Upper lobe of left lung (tissue), 6 donors: Measurements from ENCODE around the gene LOC101059915.

Experiments
- ATAC-seq, 2 donors: fragments of 200-7000 bp; cut with Tn5 transposase; one replicate each; pipeline ENCODE4 v1.9.1; 2022; ENCODE audit warnings: mild to moderate bottlenecking in 2 of 2, moderate library complexity in 2 of 2; ENCODE audit not compliant: low FRiP score in 2 of 2
- DNase-seq, 2 donors: peaks; one replicate each; pipeline ENCODE4 v3.0.0-alpha.2; 2019 to 2020
- H3K27ac ChIP-seq, 4 donors: fragments of 200-600 bp; sonication (generic); one replicate each; pipeline ENCODE4 v1.5.1; 2016 to 2019
- H3K27me3 ChIP-seq, 4 donors: fragments of 200-600 bp; sonication (generic); one replicate each; pipeline ENCODE4 v1.5.1; 2017 to 2019
- H3K36me3 ChIP-seq, 4 donors: fragments of 200-600 bp; sonication (generic); one replicate each; pipeline ENCODE4 v1.5.1; 2016 to 2019
- H3K4me1 ChIP-seq, 4 donors: fragments of 200-600 bp; sonication (generic); one replicate each; pipeline ENCODE4 v1.5.1; 2018 to 2019
- H3K4me3 ChIP-seq, 4 donors: fragments of 200-600 bp; sonication (generic); one replicate each; pipeline ENCODE4 v1.5.1; 2017 to 2019; ENCODE audit warnings: mild to moderate bottlenecking in 2 of 4, moderate library complexity in 1 of 4
- H3K9me3 ChIP-seq, 4 donors: fragments of 200-600 bp; sonication (generic); one replicate each; pipeline ENCODE4 v1.5.1; 2018 to 2019
- CTCF ChIP-seq, 6 experiments: fragments of 450-650 bp in 4 of 6; fragments of 200-600 bp in 2 of 6; sonication (generic) in 2 of 6; IDR thresholded peaks; one replicate each; pipeline ENCODE4 v1.5.1; 2016 to 2019; ENCODE audit warnings: antibody characterized with exemption in 6 of 6
- EP300 ChIP-seq, 4 donors: sonication (generic); formaldehyde crosslinking; IDR thresholded peaks; one replicate each; pipeline ENCODE4 v1.5.1; 2017; ENCODE audit warnings: antibody characterized with exemption in 4 of 4, control low read depth in 2 of 4
- POLR2A ChIP-seq, 4 donors: fragments of 450-650 bp; IDR thresholded peaks; one replicate each; pipeline ENCODE4 v1.5.1; 2016 to 2017; ENCODE audit warnings: antibody characterized with exemption in 4 of 4, mild to moderate bottlenecking in 2 of 4
- POLR2AphosphoS5 ChIP-seq, 2 donors: sonication (generic); formaldehyde crosslinking; IDR thresholded peaks; one replicate each; pipeline ENCODE4 v1.5.1; 2017; ENCODE audit warnings: antibody characterized with exemption in 2 of 2
- WGBS, 2 donors: methylation state at CpG; one replicate each; pipeline ENCODE4 v1.1.5; 2017 to 2018; 5-methylcytosine and 5-hydroxymethylcytosine counted together
- donor health status: DM: no; HTN: no; CAD: no; lungs with moderate emphysema.
- donor health status: DM: no; HTN: yes; CAD: no; lungs with severe emphysema.

LOC101059915 gene

DNA sequence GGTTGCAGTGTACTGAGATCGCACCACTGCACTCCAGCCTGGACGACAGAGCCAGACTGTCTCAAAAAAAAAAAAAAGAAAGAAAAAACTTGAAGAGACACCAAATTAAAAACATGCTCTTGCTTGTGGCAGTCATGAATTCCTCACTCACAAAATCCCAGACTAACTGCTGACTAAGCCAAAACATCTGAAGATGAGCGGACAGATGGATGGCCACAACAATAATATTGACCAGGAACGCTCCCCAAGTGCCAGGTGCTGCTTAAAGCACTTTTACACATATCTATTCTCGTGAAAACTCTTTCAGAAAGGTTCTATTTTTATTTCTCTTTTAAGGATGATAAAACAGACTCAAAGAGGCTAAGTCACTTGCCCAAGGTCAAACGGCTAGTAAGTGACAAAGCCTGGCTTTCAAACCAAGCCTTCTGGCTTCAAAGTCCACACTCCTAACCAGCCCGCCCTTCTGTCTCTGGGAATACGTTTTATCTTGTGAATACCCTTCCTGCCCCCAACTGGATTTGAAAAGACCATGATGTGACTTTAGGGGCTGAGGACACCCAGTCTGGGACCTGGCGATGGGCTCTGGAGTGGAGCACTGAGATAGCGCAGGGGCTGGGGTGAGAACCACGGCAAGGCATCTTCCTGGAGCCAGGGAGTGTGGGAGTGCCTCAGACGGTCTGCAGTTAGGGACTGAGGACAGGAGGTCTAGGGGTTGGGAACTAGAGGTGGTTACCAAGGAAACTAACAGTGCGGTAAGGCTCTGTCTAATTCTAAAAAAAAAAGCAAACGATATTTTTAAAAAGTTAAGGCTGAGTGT, 39.5 kb upstream of the LOC101059915 start:
- Histone ChIP-seq H3K9me3 (no peaks in the 10 kb centered on the region), H3K27ac (no peak overlapping the region), H3K36me3 (no peaks in the 10 kb centered on the region), H3K4me1 (peaks cover 4 to 22% (median 12%) of the 10 kb centered on the region in 4 donors), H3K27me3 (no peaks in the 10 kb centered on the region), H3K4me3 (no peak overlapping the region)
- TF ChIP-seq EP300 (IDR thresholded peaks at IDR 0.05) = no peak
- no peak for TF ChIP-seq POLR2A (IDR thresholded peaks at IDR 0.05)
- no peak for TF ChIP-seq POLR2AphosphoS5 (IDR thresholded peaks at IDR 0.05)
- TF ChIP-seq CTCF (IDR thresholded peaks at IDR 0.05) = no peak
- no peak for ATAC-seq
- DNase-seq = no peak
- 86 to 87% methylated on average over 9 to 14 of the region's 14 CpGs for WGBS, 2 donors

GRCh38 chrX:71629467-71629866, 37.9 kb upstream of the LOC101059915 start:
- no peak for ATAC-seq
- H3K36me3 ChIP-seq = no peaks in the 10 kb centered on the region
- H3K9me3 ChIP-seq = no peaks in the 10 kb centered on the region
- no peak for TF ChIP-seq EP300 (IDR thresholded peaks at IDR 0.05)
- no peak for TF ChIP-seq POLR2AphosphoS5 (IDR thresholded peaks at IDR 0.05)
- no peak overlapping the region for H3K27ac ChIP-seq
- H3K4me1 ChIP-seq = peaks cover 0 to 8% (median 5%) of the 10 kb centered on the region in 4 donors
- H3K27me3 ChIP-seq = no peaks in the 10 kb centered on the region
- H3K4me3 ChIP-seq = no peak overlapping the region
- no peak for DNase-seq
- 78 to 100% methylated on average over 1 to 2 of the region's 2 CpGs for WGBS, 2 donors

DNA sequence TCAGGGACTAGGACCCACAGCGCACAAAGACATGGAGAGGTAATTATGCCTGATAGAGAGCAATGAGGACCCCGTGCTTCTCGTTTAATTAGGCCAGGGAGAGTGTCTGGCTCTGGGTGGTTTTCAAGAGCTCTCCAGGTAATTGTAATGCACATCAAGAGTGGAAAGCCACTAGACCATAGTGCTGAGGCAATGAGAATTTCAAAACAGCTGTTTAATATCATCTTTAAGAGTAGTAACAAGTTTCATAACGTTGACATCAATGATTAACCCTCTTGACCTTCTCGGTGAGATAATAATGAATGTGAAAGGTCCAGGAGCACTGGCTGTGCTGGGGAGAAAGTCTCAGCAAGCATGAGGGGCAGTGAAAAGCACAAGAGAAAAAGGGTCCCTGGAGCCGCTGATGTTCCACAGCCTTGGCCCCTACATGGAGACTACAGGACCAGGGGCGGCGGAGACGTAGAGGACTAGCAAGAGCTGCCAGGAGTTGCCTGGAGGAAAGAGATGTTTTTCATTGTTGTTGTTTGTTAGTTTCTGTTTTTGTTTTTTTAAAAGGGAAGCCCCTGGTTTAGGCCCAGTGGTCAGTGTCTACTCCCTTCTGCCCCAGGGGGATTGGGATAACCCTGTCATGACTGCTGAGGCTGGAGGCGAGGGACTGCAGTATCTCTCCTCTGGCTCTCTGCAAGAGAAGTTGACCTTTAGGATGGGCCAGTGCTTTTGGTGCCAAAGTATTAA, 34.3 kb upstream of the LOC101059915 start:
- no peak for DNase-seq
- 72 to 73% methylated on average over 9 to 10 of the region's 10 CpGs for WGBS, 2 donors
- no peak overlapping the region for H3K27ac ChIP-seq
- no peaks in the 10 kb centered on the region for H3K27me3 ChIP-seq
- no peak for ATAC-seq
- no peaks in the 10 kb centered on the region for H3K9me3 ChIP-seq
- H3K36me3 ChIP-seq = no peaks in the 10 kb centered on the region
- TF ChIP-seq CTCF (IDR thresholded peaks at IDR 0.05) (no peak), POLR2A (IDR thresholded peaks at IDR 0.05) (no peak), EP300 (IDR thresholded peaks at IDR 0.05) (no peak), POLR2AphosphoS5 (IDR thresholded peaks at IDR 0.05) (no peak)
- no peak overlapping the region for H3K4me3 ChIP-seq
- peaks cover 0 to 5% (median 0%) of the 10 kb centered on the region in 4 donors for H3K4me1 ChIP-seq

DNA sequence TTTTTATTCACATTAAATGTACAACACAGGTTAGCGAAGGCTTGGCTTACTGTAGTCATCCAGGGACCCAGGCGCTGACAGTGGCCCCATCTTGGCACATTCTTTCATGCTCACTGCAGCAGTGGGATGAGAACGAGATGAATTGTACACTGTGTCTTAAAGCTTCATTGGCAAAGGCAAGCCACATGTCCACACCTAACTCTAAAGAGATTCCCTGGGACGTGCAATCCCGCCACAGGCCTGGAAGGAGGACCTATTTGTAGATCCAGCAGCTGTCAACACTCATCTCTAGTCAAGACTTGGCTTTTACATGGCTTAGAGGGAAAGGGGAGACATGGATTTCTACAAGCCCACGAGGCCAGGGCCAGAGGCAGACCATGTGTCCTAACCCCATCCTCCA, 33.0 kb upstream of the LOC101059915 start:
- no peak overlapping the region for H3K27ac ChIP-seq
- H3K27me3 ChIP-seq = no peaks in the 10 kb centered on the region
- DNase-seq (no peak), ATAC-seq (no peak)
- no peak overlapping the region for H3K4me3 ChIP-seq
- TF ChIP-seq POLR2AphosphoS5 (IDR thresholded peaks at IDR 0.05) = no peak
- peaks cover 0 to 5% (median 0%) of the 10 kb centered on the region in 4 donors for H3K4me1 ChIP-seq
- no peaks in the 10 kb centered on the region for H3K9me3 ChIP-seq
- H3K36me3 ChIP-seq = no peaks in the 10 kb centered on the region
- WGBS, 2 donors = 81 to 89% methylated on average over 3 to 6 of the region's 6 CpGs

GRCh38 chrX:71636438-71637252, 30.7 kb upstream of the LOC101059915 start:
- Histone ChIP-seq H3K4me3 (no peak overlapping the region), H3K27me3 (no peaks in the 10 kb centered on the region), H3K36me3 (no peaks in the 10 kb centered on the region), H3K27ac (no peak overlapping the region), H3K9me3 (no peaks in the 10 kb centered on the region), H3K4me1 (peaks cover 0 to 5% (median 0%) of the 10 kb centered on the region in 4 donors)
- no peak for ATAC-seq
- DNase-seq = no peak
- 73 to 78% methylated on average over 8 to 9 of the region's 9 CpGs for WGBS, 2 donors
- TF ChIP-seq POLR2A (IDR thresholded peaks at IDR 0.05) = no peak
- TF ChIP-seq CTCF (IDR thresholded peaks at IDR 0.05) = no peak
- no peak for TF ChIP-seq EP300 (IDR thresholded peaks at IDR 0.05)
- no peak for TF ChIP-seq POLR2AphosphoS5 (IDR thresholded peaks at IDR 0.05)
